ENCODE measurements around the gene GPR18.

- TF ChIP-seq EZH2phosphoT487 (IDR thresholded peaks at IDR 0.05) = no peak
- TF ChIP-seq, protein P1, sequence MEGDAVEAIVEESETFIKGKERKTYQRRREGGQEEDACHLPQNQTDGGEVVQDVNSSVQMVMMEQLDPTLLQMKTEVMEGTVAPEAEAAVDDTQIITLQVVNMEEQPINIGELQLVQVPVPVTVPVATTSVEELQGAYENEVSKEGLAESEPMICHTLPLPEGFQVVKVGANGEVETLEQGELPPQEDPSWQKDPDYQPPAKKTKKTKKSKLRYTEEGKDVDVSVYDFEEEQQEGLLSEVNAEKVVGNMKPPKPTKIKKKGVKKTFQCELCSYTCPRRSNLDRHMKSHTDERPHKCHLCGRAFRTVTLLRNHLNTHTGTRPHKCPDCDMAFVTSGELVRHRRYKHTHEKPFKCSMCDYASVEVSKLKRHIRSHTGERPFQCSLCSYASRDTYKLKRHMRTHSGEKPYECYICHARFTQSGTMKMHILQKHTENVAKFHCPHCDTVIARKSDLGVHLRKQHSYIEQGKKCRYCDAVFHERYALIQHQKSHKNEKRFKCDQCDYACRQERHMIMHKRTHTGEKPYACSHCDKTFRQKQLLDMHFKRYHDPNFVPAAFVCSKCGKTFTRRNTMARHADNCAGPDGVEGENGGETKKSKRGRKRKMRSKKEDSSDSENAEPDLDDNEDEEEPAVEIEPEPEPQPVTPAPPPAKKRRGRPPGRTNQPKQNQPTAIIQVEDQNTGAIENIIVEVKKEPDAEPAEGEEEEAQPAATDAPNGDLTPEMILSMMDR (IDR thresholded peaks at IDR 0.05) = no peak
Observed at GRCh38 chr13:99264051-99264450, 5.9 kb upstream of the GPR18 start.

Measured in neural progenitor cell (in vitro differentiated cells).